NCI-H526 (cell line): ENCODE measurements around the gene FBXO31.
A peak's percentile ranks its signal among the peaks of the same experiment; 100 is the strongest.
"Not testable (repeated sequence)": the region's sequence is repeated elsewhere in the genome, so short reads cannot be mapped to it uniquely, and the experiment has no call there.

ENCODE experiments used
- DNase-seq, 2 experiments: peaks; one replicate each; lab custom pipeline; 2025; lab: John Stamatoyannopoulos, UW

FBXO31 gene

DNA sequence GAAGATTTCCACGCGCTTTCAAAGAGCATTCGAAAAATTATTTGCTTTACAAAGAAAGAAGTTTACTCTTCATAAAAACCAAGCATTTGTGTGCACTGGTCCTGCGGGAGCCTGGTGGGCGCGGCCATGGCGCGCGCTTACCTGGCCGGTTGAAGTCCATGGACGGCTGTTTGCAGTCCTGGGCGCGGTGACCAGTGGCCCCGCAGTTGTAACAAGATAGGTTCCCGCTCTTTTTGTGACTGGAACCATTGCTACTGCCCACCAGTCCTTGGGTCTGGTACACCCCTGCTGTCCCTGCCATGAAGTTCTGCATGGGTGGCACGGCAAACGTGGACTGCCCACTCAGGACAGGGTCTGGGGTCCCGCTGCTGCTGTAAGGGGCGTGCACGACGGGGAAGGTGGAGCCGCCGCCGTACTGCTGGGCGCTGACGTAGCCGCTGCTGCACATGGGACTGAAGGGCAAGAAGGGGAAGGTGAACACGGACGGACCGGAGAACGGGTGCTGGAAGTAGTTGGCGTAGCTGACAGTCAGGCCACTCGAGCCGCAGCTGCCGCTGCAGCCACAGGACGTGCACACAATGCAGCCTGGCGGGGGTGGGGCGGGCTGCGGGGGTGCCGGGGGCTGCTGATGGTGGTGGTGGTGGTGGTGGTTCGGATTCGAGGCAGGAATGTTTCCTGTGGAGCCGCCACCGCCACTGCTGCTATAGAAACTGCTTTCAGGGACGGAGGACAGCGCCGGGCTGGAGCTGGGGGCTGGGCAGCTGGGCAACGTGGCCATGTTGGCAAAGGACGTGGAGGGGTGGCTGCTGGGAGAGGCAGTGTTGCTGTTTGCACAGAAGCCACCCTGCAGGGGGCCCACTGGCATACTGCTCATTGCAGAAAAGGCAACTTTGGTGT lies 28.0 kb upstream of the FBXO31 start:
- DNase-seq: no peak

DNA sequence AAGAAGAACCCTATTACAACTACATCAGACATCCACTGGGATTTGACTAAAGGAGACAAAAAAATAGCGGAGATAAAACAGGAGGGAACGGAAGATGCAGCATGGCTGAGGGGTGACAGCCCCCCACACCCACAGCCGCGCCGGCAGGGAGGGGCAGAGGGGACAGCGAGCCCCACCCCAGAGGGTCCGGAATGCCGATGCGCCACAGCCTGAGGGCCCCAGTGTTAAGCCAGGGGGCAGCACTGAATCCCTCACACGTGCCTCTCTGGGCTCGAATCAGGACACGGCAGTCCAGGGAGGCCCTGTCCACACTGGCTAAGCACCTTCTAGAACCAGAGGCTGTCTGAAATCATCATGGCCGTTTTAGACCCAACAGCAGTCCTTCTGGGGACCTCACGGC lies 27.4 kb upstream of the FBXO31 start:
- no peak for DNase-seq

DNA sequence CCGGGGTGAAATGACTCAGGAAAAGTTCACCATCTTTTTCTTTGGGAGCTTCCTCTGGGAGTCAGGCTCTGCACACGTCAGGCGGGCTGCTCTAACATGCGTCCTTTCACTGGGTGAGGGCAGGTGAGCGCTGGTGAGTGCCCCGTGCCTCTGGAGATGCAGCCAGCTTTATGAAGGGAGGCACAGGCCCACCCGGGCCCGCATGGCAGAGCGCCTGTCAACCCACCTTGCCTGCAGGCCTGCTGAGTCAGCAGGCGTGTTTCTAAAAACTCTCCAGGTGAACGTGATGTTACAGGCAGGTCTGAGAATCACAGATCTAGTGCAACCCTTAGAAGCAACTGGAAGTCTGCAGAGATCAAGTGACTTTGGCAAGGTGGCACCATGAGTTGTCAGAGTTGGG lies 27.0 kb upstream of the FBXO31 start:
- DNase-seq: no peak

DNA sequence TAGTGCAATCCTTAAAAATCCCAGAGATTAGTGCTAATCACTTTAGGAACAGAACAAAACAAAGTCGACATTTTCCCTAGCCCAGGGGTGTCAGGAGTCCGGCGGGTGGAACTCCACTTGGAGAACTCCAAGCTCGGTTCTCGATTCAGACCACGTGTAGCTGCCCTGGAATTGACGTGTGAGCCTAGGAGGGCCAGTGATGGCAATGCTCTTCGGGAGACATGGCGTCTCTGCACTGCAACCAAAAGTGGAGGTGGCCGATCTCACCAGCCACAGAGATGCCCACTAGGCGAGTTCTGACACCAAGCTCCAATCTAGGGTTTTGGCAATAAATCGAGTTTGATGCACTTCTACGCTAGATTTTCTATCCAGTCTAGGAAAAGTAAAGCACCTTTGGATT lies 26.2 kb upstream of the FBXO31 start:
- no peak for DNase-seq

DNA sequence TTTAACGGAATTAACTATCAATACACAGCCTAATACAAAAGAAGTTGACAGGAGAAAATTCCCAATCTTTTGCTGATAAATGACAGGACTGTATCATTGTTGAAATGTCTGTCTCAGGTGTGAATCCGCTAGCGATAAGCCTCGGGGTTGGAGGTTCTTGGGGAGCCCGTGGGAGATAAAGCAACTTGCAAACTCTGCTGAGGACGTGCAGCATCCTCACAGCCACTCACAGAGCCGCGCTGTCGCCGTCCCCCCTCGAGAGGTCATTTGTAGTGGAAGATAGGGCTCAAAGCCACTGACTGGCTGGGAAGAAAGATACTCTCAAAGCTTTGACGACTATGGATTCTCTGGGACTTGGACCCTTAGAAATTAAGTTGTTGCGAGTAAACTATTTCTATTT lies 25.6 kb upstream of the FBXO31 start:
- no peak for DNase-seq

DNA sequence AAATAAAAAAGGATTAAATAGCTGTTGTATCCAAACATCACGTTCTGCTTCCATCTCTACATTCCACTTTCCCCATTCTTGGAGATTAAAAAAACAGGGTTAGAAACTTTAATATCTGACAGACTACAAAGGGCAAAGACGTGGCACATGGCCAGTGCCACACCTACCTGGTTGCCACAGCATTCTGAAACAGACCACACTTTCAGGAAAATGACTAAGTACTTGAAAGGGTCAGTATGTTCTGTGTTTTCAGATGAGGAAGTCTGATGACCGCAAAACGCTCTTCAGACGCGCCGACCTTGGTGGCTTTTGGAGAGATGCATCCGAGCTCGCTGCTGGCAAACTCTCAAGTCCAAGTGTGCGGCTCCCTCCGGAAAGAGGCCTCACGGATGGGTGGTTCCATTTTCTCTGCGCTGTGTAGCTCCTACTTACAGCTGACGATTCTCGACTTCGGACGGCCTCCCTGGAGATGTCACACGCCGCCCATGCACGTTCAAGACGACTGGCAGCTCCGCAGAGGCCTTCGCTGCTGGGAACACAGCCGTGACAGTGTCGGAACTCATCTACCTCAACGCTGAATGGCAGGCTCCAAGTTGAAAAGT lies 24.0 kb upstream of the FBXO31 start:
- no peak for DNase-seq

DNA sequence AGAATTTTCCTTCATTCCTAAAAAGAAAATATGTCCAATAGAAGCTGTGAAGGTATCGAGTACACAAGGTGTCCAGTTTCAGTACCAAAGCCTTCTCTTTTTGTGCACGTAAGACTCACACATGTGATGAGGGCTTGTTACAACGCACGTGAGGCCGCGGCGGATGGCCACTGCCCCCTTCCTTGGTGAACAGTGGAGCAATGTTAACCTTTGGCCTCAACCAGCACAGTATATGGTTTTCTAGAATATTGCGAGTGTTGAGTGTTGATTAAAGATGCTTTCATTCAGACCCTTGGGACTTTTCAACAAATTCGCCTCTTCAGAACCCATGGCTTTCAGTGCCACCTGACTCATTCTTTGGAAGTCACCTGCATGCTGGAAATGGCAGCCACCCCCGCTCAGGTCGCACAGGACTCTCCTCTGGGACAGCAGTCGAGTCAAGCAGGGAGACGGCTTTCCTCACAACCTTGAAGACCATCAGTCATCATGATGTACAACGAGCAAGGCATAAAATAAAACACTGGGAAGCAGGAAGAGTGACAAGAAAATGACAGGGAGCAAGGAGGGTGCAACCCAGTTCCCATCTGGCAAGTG lies 23.0 kb upstream of the FBXO31 start:
- no peak for DNase-seq

DNA sequence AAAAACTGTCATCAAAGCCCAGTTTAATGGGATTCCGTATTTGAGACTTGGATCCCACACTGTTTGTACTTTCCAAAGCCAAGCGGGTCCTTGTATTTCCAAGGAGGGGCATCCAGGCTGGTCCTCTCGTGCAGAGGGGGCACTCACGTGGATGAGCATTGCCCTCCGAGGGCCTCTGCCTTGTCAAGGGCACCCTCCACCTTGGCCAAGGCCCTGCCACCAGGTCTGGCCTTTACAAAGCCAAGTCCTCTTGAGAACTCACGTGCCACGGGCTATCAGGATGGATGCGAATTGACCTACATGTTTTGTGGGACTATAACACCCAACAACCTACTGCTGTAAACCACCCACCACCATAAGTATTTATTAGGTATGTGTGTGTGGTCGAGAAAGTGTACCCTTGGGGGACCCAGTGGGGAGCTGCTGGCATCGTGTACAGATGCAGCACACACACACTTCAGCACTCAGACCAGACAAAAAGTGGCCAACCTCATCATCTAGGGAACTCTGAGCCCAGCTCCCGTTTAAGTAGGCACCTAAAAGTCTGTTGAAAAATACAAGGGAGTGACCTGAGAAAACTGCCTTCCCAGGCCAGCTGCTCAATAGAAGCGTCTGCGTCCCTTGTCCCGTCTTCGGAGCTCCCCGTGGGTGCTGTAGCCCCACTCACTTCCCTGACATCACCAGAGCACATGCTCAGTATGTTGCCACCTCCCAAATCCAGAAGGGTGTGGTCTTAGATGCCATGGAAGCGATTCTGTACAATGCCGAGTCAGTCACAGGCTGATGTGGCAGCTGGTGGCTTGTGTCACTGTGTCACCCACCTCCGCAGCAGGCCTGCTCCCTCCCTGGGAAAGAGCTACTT lies 21.4 kb upstream of the FBXO31 start:
- DNase-seq: no peak

DNA sequence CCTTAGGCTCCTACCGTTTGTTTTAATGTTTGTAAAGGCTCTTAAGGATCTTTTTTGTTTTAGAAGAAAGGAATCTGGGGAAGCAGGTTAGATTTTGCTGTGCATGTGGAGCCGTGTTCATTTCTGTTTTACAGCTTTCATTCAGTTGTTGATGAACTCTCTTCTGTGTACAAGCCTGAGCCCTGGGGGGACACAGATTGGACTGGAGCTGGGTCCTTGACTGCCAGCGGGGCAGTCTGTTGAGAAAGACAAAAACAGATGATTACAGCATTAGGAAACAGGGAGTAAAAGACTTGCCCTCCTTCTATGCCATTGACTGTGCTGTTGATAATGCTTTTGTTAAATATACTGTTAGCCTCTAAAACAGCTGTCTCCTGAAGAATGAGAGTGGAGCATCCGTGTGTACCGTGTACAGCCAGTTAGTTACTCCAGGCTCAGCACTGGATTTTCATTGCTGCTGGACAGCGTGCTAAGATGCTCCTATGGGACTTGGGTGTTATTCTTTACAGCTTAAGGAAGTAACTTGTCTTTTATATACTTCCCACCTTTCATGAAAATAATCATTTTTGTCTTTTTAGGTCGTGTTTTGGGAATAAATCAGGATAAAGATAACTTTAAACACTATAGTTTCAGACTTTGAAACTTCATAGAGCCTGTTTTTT lies 11.7 kb upstream of the FBXO31 start:
- DNase-seq: no peak

DNA sequence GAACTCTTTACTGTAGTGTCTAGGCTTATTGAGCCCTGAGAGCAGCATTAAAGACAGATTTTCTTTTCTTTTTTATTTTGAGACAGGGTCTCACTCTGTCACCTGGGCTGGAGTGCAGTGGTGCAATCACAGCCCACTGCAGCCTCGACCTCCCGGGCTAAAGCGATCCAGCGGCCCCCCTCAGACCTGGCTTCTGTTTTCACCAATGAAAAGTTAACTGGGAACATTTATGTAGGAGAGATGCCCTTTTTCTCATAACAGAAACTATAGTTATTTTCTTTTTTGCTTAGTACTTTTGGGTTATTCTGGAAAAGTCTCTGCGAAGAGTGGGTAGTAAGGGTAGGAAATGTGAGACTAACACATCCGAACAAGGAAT lies 10.1 kb upstream of the FBXO31 start:
- no peak for DNase-seq

DNA sequence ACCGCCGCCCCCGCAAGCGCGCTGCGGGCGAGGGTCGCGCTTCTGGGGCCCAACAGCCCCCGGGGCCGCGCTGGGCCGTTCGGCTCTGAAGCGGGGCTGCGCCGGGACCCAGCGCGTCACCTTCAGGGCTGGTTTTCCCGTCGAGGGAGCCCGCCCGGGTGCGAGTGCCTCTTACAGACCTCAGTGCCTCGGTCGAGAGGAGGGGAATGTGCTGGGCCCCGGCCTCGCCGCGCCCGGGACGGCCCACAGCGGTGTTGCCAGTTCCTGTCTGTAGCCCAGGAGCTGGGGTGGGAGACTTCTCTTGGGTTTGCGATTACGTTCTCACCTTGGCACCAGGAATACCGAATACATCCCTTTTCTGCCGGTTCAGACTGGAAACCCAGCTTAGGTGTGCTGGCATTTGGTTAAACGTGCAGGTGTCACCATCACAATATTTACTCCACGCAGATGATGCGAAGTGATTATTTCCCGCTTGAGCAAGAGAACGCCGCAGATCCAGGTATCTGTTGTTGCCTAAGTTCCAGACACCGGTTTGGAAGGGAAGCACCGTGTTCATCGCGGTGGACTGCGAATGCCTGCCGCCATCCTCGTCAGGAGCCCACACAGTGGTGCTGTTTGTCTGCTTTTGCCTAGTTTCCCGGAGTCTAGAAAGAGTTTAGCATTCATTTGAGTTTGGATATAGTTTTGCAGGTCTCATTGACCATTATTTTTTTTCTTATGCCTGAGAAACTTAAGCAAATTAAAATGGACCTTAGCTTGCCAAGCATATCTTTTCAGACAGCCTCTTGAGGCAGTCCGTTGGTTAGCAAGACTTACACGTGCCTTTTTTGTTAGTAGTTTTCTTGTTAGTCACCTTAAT lies 9.5 kb upstream of the FBXO31 start:
- DNase-seq: peak; percentile 6 to 54

DNA sequence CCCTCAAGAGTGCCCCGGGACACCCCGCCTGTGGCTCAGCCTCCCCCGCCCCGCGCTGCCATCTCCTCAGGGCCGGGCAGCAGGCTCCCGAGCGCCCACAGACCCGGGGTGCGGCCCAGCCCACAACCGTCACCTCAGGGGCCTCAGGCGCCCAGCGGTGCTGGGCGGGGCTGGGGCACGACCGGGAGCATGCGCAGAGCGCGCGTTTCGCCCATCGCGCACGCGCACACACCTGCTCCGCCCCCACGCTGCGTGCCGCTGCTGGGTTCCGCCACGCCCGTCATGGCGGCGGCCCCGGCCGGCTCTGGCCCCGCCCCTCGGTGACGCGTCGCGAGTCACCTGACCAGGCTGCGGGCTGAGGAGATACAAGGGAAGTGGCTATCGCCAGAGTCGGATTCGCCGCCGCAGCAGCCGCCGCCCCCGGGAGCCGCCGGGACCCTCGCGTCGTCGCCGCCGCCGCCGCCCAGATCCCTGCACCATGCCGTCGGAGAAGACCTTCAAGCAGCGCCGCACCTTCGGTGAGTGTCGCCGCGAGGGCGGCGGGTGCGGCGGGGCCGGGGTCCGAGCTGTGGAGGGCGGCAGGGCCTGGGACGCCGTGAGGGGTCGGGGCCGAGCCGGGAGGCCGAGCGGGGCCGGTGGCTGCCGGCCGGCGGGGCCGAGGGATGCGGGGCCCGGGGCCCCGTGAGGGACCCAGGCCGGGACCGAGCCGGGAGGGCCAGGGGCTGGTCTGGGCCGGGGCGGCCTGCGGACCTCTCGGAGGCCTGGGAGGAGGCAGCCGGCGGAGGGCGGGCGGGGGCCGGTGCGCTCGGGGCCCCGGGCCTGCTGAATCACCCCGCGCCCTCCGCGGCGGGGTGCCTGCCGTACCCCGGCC lies 8.6 kb upstream of the FBXO31 start, which contains the start of gene MAP1LC3B:
Gene MAP1LC3B (plus strand): TSS at position 387 of the 871 bp plus-strand sequence. CDS start 92 bp downstream, at position 479.
- DNase-seq: peak; percentile 73 to 93

DNA sequence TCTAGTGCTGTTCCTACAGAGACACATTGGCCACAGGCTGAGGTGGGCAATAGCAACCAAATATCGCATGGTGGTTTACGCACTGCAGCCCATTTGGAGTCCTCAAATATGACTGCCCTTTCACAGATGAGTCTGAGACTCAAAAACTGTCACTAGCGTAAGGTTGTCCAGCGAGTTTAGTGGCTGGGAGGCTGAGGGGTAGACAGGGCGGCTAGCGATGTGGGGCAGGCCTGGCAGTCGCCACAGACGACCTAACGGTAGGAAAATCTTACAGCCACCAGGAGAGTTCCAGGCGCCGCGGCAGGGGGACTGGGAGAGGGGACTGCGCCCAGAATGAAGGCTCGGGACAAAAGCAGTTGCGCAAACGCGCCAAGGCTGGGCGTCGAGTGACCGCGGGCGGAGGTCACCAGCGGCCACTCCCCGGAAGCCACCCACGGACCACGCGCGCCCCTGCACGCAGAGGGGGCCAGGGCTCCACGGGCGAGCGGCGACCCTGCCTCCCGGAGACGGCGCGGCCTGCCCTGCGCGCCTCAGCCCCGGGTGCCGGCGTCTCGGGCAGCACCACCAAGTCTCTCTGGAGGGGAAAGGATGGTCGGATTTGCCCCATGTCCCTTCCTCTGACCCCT lies 7.9 kb upstream of the FBXO31 start:
- peak in 1 of 2 experiments; percentile 40 for DNase-seq

DNA sequence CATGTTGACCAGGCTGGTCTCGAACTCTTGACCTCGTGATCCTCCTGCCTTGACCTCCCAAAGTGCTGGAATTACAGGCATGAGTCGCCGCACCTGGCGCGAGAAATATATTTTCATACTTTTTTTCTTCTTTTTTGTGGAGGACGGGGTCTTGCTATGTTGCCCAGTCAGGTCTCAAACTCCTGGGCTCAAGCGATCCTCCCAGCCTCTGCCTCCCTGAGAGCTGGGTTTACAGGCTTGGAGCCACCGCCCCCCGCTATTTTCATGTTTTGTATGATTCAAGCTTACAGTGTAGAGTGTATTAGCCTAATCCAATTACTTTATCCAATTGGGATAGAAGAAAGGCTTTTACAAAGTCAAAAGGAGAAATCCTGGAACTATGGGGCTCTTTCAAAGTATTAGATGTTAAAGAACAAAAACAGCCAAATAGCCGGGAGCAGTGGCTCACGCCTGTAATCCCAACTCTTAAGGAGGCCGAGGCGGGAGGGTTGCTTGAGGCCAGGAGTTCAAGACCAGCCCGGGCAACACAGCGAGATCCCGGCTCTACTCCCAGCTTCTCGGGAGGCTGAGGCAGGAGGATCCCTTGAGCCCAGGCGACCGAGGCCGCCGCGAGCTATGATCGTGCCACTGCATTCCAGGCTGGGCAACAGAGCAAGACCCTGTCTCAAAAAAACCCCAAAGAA lies 7.2 kb upstream of the FBXO31 start:
- DNase-seq: no peak

DNA sequence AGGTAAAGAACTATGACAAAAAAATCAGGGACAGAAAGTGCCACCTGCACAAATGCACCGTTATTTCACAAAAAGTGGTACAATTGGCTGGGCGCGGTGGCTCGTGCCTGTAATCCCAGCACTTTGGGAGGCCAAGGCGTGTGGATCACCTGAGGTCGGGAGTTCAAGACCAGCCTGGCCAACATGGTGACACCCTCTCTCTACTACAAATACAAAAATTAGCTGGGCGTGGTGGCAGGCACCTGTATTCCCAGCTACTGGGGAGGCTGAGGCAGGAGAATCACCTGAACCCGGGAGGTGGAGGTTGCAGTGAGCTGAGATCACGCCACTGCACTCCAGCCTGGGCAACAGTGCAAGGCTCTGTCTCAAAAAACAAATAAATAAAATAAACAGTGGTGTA lies 6.3 kb upstream of the FBXO31 start:
- not testable (repeated sequence) for DNase-seq

DNA sequence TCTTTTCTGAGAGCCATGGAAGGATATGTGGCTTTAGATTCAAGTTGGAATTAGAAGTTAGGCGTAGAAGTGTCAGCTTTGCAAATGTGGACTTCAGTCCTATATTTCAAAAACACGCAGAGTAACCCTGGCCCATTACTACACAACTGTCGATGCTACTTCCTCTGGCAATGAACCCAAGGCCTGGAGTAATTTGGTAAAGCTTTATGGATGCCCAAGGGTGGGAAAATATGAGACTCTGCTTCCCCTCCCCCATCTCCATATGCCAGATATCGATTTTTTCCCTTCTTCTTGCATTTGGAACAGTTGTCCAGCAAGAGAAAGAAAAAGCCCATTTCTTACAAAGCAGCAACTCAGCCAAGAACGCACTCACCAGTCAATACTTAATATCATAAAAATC lies 5.7 kb upstream of the FBXO31 start:
- DNase-seq: no peak

DNA sequence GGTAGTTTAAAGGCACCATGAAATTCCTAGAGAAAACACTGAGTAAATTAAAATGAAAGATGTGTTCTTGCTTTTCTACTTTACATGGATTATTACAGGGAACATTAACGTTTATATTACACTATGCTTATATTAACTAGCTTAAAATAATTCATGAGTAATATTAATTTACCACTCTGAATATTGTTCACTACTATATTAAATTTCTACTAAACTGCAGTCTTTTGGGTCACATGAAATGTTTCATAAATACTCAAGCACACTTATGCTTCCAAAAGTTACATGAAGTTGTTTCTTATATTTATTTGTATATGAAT lies 5.2 kb upstream of the FBXO31 start:
- no peak for DNase-seq

DNA sequence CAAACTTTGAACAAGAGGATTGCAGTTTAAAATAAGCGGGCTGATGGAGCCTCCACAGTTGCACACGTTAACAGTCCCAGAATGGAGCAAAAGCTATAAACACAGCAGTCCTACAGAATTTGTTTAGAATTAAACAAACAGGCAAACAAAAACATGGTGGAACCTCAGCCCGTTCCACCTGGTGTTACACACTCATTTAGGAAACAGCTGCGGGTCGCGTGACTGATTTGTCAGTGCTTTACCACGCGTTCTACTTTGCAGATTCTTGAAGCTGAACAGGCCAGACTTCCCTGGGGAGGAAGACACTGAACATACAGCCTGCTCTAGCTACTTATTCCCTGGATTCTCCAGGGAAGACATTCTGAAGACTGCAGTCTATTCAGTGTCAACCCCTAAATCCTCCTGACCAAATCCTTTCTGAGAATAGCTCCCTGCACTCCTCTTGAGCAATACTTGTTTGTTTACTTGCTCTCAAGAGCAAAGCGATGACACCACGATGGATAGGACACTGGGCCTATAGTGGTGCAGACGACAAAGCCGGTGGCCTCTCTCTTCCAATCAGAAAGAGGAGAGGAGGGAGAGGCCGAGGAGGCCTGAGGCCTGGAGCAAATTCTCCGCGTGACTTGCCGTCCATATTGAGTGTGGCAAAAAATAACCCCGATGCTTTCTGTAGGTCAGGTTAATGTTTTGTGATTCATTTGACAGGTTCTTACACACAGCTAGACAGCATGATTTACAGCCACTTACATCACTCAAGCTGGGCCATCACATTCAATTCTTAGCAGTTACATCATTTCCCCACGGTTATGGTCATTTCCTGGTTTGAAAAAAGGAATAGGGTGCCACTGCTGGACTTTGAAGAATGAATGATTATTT lies 4.6 kb upstream of the FBXO31 start:
- DNase-seq: peak; percentile 92 to 95
